Esophagus squamous epithelium (tissue), 5 donors: ENCODE results near the gene TH. TPM values are rescaled to one million over a fixed set of nuclear protein-coding genes. Genes with fewer than 3 reads are reported as not detected.

ENCODE experiments used
- DNase-seq: peaks from one replicate; lab custom pipeline; 2025; lab: John Stamatoyannopoulos, UW
- H3K27ac ChIP-seq, 4 donors: fragments of 200-600 bp; sonication (generic); one replicate each; pipeline ENCODE4 v1.5.1; 2016 to 2019; ENCODE audit warnings: mild to moderate bottlenecking in 1 of 4
- H3K27me3 ChIP-seq, 4 donors: fragments of 200-600 bp; sonication (generic); 1 replicate in 3 of 4; 2 replicates in 1 of 4; pipeline versions ENCODE4 v1.5.1 to v1.6.0; 2017 to 2021; ENCODE audit warnings: antibody characterized with exemption in 1 of 4
- H3K36me3 ChIP-seq, 3 donors: fragments of 200-600 bp; sonication (generic); one replicate each; pipeline ENCODE4 v1.5.1; 2016 to 2019
- H3K4me1 ChIP-seq, 3 donors: fragments of 200-600 bp; sonication (generic); one replicate each; pipeline ENCODE4 v1.5.1; 2017 to 2019
- H3K4me3 ChIP-seq, 4 donors: fragments of 200-600 bp; sonication (generic); 1 replicate in 3 of 4; 2 replicates in 1 of 4; pipeline ENCODE4 v1.5.1; 2016 to 2019; ENCODE audit warnings: mild to moderate bottlenecking in 2 of 4, moderate library complexity in 1 of 4
- H3K9me3 ChIP-seq, 3 donors: fragments of 200-600 bp; sonication (generic); one replicate each; pipeline ENCODE4 v1.5.1; 2016 to 2019
- CTCF ChIP-seq, 6 experiments: fragments of 450-650 bp in 4 of 6; fragments of 200-600 bp in 2 of 6; sonication (generic) in 2 of 6; IDR thresholded peaks; one replicate each; pipeline ENCODE4 v1.5.1; 2016 to 2019; ENCODE audit warnings: antibody characterized with exemption in 6 of 6, mild to moderate bottlenecking in 4 of 6, moderate library complexity in 4 of 6
- POLR2A ChIP-seq, 4 donors: fragments of 450-650 bp; IDR thresholded peaks; one replicate each; pipeline ENCODE4 v1.6.1; 2017; ENCODE audit warnings: antibody characterized with exemption in 4 of 4, mild to moderate bottlenecking in 4 of 4, moderate library complexity in 3 of 4
- WGBS, 2 donors: methylation state at CpG; one replicate each; pipeline ENCODE4 v1.1.5; 2018; 5-methylcytosine and 5-hydroxymethylcytosine counted together
- intact Hi-C: fragments of 100-400 bp; cut with DNase I; formaldehyde crosslinking; loops from one replicate; pipeline ENCODE4 v1.15.0; 2022
- total RNA-seq, 4 donors: library from RNA; depleted of rRNA; stranded (reverse); fragments of >200 nt; gene quantifications; one replicate each; pipeline ENCODE4 v1.1.0, GENCODE V29; 2016
- donor health status: DM: yes; HTN: yes; CAD: no.

TH gene
- total RNA-seq, 4 donors from 2014 or later = 0.34 to 0.76 TPM; not detected in 2

GRCh38 chr11:2131371-2132236 lies 40.0 kb downstream of the TH start:
- Histone ChIP-seq H3K4me3 (no peak overlapping the region), H3K9me3 (no peaks in the 10 kb centered on the region), H3K4me1 (no peaks in the 10 kb centered on the region), H3K36me3 (no peaks in the 10 kb centered on the region), H3K27ac (no peak overlapping the region), H3K27me3 (peaks cover 0 to 93% (median under 1%) of the 10 kb centered on the region in 4 donors)
- WGBS, 2 donors = 74 to 76% methylated on average over 21 of the region's 28 CpGs
- TF ChIP-seq CTCF (IDR thresholded peaks at IDR 0.05) = no peak
- no peak for TF ChIP-seq POLR2A (IDR thresholded peaks at IDR 0.05)
- intact Hi-C loops = no loop called here
- no peak for DNase-seq

DNA sequence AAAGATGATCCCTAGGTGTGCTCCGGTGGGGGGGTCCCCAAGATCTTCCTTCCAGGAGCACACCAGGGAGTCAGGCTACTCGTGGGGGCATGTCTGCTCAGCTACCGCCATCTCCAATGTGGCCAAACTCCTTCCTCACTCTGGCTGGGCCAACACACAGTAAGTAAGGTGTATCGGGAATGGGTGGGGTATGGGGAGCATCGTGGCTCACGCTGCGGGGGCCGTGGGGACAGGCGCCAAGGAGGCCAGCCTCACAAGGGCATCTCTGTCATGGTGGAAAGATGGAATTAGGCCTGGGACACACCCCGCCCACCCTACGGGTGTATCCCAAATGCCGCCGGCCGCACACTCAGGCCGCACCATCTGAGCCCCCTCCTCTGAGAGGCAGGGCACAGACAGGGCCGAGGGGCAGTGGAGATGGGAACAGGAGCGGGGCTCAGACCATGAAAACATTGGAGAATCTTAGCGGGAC lies 40.7 kb downstream of the TH start:
- WGBS, 2 donors = 80 to 100% methylated on average over 1 to 15 of the region's 18 CpGs
- Histone ChIP-seq H3K4me3 (no peak overlapping the region), H3K27me3 (peaks cover 0 to 86% (median 0%) of the 10 kb centered on the region in 4 donors), H3K4me1 (no peaks in the 10 kb centered on the region), H3K9me3 (no peaks in the 10 kb centered on the region), H3K27ac (no peak overlapping the region), H3K36me3 (no peaks in the 10 kb centered on the region)
- intact Hi-C loops = no loop called here
- TF ChIP-seq CTCF (IDR thresholded peaks at IDR 0.05) (no peak), POLR2A (IDR thresholded peaks at IDR 0.05) (no peak)
- no peak for DNase-seq

GRCh38 chr11:2129699-2130366 lies 41.8 kb downstream of the TH start:
- 87 to 90% methylated on average over 2 to 3 of the region's 25 CpGs for WGBS, 2 donors
- Histone ChIP-seq H3K36me3 (no peaks in the 10 kb centered on the region), H3K4me3 (no peak overlapping the region), H3K9me3 (no peaks in the 10 kb centered on the region), H3K27me3 (peaks cover 0 to 75% (median 0%) of the 10 kb centered on the region in 4 donors), H3K27ac (no peak overlapping the region), H3K4me1 (no peaks in the 10 kb centered on the region)
- TF ChIP-seq CTCF (IDR thresholded peaks at IDR 0.05) (no peak), POLR2A (IDR thresholded peaks at IDR 0.05) (no peak)
- intact Hi-C loops = no loop called here
- no peak for DNase-seq

GRCh38 chr11:2129308-2129698 lies 42.3 kb downstream of the TH start:
- Histone ChIP-seq H3K4me1 (no peaks in the 10 kb centered on the region), H3K4me3 (no peak overlapping the region), H3K27me3 (peaks cover 0 to 74% (median 0%) of the 10 kb centered on the region in 4 donors), H3K36me3 (no peaks in the 10 kb centered on the region), H3K27ac (no peak overlapping the region), H3K9me3 (no peaks in the 10 kb centered on the region)
- intact Hi-C loops = no loop called here
- no peak for DNase-seq
- WGBS, 2 donors = 71 to 84% methylated on average over 7 to 12 of the region's 17 CpGs
- TF ChIP-seq POLR2A (IDR thresholded peaks at IDR 0.05) (no peak), CTCF (IDR thresholded peaks at IDR 0.05) (no peak)
